NCI-H82 treated with DMSO at 0.1 percent for 48 hours (cell line): ENCODE results near the gene CLP1.
"Not testable (repeated sequence)": the region's sequence is repeated elsewhere in the genome, so short reads cannot be mapped to it uniquely, and the experiment has no call there.

Experiments used
- DNase-seq: peaks from one replicate; lab custom pipeline; 2025; ENCODE audit not compliant: unreplicated experiment; lab: John Stamatoyannopoulos, UW

Gene CLP1

DNA sequence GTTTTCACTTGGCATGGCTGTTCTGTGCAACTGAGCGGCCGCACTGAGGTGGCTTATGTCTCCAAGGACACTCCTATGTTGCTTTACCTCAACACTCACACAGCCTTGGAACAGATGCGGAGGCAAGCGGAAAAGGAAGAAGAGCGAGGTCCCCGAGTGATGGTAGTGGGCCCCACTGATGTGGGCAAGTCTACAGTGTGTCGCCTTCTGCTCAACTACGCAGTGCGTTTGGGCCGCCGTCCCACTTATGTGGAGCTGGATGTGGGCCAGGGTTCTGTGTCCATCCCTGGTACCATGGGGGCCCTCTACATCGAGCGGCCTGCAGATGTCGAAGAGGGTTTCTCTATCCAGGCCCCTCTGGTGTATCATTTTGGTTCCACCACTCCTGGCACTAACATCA lies 2.1 kb downstream of the CLP1 start:
- no peak for DNase-seq

DNA sequence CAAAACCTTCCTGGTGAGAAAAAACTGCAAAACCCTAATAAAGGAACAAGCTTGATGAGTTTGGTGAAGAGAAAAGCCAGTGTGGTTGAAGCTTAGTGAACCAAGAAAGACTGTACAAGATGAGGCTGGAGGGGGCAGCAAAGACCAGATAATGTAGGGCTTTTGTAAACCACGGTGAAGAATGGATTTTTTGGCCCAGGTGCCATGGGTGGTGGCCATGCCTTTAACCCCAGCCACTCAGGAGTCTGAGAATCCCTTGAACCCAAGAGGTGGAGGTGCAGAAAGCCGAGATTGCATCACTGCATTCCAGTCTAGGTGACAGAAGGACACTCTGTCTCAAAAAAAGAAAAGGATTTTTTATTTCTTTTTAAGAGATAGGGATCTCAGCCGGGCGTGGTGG lies 5.3 kb downstream of the CLP1 start:
- DNase-seq: no peak

DNA sequence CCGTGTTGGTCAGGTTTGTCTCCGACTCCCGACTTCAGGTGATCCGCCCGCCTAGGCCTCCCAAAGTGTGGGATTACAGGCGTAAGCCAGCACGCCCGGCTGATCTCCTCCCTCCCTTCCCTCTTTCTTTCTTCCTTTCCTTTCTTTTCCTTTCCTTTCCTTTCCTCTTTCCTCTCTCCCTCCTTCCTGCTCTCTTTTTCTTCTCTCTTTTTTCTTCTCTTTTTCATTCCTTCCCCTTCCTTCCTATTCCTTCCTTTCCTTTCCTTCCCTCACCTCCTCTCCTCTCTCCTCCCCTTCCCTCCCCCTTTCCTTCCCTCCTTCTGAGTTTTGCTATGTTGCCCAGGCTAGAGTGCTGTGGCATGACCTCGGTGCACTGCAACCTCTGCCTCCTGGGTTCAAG lies 6.4 kb downstream of the CLP1 start:
- DNase-seq: no peak

DNA sequence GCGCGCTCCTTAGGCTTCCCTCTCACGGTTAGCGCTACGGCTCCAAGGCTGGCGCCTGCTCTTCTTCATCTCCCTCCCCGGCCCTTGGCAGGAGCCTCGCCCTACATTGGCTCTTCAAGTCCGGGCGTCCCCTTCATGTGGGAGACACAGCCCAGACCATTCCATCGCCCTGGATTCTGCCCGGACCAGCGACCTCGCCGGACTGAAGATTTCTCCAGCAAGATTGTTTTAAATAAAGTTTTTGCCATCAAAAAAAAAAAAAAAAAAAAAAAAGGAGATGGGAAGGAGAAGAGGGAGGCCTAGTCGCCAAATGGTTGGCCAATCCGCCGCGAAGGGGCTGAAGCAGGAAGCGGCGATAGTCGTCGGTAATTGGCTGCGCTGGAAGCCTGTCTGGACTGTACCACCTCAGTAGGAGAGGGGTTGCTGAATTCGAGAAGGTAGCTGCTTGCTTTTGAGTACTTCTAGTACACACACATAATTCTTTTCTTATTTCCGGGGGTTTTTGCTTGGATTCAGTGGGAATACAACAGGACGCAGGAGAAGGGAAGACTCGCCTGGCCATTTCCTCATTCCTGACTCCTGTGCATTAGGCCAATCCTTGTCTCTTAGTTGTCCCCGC lies 9.7 kb downstream of the CLP1 start:
- peak; percentile 98 for DNase-seq

DNA sequence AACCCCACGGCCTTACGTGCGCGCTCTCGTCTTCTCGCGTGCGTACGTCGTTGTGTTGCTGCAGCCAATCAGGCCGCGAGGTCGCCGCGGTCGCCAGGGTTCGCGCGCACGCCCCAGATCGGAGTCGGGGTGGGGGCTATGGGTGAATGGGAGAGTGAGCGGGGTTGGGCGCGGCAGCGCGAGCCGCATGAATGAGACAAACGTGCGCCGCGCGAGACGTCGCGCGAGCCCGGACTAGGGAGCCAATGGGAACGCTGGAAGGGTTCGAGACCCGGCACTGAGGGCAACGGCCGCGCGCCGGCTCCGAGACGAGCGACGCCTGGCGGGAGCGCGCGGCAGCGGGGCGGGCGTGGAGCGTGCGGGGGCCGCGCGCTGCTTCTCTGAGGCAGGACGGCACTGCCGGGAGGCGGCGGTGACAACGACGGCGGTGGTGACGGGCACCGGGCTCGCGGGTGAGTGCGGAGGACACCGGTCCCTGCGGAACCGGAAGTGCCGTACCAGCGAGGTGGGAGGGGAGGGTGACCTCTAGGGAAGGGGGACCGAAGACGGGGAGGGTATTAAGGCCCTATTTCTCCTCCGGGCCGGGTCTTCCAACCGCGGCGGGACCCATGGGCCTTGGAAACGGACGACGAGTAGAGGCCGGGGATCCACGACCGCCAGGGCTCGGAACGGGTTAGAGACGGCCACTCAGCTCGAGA lies 10.3 kb downstream of the CLP1 start, which contains the start of gene ZDHHC5:
Gene ZDHHC5 (plus strand): TSS at position 379 of the 698 bp plus-strand sequence. CDS start 4,977 bp downstream, outside the sequence.
- DNase-seq: peak; percentile 98

DNA sequence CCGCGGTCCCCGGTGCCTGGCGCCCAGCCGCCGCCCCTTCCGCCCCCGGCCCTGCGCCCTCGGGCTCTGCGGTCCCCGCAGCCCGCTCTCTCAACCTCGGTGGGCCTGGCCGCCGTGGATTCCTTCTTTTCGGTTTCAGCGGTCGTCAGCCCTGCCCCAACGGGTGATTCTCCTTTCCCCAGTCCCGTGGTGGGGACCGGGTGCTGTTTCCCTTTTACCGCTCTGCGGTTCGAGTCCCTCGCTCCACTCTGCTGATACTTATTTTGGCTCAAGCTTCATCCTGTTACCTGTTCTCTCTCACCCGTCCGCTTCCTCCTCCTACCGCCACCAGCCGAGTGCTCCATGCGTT lies 10.8 kb downstream of the CLP1 start:
- no peak for DNase-seq

DNA sequence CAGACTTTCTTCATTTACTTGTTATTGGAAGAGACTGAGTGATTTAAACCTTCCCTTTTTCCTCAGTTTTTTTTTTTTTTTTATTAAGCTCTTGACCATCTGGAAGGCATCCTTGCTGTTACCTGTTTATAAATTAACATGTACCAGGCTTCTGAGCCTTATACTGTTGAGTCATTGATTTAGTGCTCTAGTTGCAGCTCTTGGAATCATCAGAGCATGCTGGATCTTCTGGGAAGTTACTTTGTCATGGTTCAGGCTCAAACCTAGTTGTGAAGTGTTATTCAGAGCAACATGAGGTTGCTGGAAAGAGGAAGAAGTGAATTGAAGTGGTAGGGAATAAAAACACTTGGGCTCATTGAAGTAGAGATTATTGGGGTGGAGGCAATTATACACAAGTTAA lies 16.7 kb downstream of the CLP1 start:
- no peak for DNase-seq

DNA sequence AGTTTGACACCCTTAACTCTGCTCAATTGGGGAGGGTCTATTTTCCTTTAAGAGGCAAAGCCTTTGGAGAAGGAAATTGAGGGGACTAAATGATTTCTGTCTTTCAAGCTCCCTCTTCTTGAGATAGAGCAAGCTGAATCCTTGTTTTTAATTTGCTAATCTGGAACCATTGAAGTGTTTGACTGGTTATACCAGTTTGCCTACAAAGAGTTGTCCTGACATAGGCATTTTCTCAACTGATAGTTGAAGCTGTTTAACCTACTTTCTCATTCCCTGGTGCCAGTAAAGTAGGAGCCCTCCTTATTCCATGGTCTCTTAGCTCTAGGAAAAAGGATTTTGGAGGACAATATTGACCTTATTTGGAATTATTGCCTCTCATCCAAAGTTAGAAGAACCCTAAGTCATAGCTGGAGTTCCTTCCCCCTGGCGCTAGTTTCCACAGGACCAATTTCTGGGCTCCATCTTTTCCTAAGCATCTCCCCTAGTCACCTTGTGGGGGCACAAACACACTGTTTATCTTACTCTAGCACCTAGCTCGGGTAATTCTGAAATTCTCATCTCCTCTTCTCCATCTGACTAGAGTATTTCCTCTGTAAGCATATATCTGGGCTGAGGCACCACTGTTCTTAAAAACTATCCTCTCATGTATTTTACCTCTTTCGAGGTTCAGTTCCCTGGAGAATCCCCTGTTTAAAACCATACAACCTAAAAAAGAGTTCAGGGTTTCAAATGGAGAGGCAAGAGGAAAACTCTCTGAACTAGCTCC lies 17.8 kb downstream of the CLP1 start:
- no peak for DNase-seq

DNA sequence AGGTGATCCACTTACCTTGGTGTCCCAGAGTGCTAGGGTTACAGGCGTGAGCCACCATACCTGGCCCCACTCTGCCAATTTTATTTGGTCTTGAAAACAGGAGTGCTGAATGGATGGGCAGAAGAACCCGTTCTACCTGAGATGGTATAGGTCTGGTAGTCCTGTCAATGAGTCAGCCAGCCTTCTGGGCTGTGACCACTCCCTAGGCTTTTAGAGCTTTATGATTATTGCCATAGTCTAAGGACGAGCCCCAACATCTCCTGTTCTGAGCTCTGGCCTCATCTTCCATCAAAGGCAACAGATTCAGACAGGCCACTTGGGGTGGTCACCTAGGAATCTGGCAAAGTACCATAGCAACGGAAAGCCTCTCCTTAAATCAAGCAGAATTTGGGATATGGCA lies 21.8 kb downstream of the CLP1 start:
- DNase-seq: no peak

DNA sequence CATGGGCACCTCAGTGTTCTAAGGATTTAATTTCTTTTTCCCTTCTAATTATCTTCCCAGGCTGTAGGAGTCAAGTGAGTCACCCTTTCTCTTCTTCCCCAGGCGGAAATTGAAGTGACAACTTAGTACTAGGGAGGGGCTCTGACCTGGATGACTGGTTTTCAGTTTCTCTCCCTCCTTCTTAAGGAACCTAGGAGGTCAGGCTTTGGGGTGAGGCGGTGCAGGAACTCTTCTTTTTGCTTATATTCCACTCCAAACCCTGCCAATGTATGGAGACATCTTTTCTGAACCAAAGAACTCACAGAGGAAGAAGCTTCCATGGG lies 23.0 kb downstream of the CLP1 start:
- DNase-seq: no peak

DNA sequence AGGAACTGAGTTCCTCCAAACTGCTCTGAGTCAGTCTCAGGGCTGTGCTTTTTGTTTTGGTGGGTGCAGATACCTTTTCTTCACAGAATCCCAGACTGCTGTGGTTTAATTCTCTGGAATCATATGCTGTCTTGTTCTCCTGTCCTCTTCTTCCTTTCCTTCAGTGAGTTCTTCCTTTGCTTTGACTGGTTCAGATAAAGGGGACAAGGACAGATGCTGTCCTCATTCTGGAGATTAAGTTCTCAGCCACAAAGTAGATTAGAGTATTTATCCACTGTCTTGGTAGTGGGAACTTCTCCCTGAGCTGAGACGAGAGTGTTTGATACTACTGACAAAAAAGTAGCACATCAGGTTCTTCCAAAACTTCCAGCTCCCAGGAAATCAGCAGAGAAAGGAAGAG lies 23.6 kb downstream of the CLP1 start:
- DNase-seq: peak; percentile 82

DNA sequence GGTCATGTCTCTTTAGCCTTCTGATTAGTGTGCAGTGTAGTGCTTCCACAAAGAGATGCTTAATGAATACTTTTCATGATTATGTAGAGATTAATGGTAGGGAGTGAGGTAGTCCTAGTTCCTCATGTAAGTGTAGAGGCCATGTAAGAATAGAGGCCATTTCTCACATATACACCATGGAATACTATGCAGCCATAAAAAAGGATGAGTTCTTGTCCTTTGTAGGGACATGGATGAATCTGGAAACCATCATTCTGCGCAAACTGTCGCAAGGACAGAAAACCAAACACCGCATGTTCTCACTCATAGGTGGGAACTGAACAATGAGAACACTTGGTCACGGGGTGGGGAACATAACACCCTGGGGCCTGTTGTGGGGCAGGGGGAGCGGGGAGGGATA lies 32.9 kb downstream of the CLP1 start:
- DNase-seq: not testable (repeated sequence)

DNA sequence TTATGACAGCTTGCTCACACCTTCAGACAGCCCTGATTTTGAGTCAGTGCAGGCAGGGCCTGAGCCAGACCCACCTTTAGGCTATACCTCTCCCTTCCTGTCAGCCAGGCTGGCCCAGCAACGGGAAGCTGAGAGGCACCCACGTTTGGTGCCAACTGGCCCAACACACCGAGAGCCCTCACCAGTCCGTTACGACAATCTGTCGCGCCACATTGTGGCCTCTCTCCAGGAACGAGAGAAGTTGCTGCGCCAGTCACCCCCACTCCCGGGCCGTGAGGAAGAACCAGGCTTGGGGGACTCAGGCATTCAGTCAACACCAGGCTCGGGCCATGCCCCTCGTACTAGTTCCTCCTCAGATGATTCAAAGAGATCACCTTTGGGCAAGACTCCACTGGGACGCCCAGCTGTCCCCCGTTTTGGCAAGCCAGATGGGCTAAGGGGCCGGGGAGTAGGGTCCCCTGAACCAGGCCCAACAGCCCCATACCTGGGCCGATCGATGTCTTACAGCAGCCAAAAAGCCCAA lies 41.3 kb downstream of the CLP1 start:
- no peak for DNase-seq

DNA sequence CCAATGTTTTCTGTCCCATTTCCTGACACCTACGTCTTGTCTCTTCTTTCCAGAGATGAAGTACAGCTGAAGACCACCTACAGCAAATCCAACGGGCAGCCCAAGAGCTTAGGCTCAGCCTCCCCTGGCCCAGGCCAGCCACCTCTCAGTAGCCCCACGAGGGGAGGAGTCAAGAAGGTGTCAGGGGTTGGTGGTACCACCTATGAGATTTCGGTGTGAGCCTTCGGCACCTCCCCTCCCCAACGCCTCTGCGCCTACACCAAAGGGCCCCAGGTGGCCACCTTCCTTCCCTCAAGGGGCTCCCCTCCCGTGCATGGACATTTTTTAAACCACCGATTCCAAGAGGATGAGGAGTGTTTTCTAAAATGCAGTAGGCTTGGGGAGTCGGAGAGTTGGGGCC lies 42.3 kb downstream of the CLP1 start:
- DNase-seq: no peak

DNA sequence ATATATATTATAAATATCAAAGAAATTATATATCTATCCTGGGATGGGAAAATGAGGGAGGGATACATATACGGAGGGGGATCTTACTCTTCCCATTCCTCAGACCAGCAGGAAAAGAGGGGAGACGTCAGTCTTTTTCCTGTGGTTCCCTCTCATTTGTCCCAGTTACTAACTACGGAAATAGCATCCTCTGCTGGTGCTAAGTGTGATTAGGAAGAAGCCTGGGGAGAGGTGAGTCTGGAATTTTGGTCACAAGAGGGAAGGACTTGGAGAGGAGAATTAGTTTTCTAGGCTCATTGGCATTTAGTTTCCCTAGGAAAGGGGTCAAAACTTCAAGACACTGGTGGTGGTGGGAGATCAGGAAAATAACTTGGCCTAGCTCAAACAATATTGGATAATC lies 42.9 kb downstream of the CLP1 start:
- no peak for DNase-seq

DNA sequence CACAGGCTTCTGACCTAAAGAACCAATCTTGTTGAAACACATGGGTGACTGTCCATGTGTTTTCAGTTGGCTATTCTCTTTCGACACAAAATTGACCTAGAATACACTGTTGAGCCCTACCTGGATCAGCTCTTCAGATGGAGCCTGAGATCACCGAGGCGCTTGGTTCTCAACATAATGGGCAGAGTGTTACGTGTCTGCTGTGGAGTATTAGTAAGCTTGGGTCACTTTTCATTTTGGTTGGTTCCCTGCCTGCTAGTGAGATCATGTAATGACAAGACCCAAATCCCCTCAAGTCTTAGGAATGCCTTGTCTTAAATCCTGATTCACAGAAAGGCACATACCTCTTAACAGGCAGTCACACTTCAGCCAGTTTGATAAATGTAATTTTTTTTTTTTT lies 45.8 kb downstream of the CLP1 start:
- DNase-seq: no peak

DNA sequence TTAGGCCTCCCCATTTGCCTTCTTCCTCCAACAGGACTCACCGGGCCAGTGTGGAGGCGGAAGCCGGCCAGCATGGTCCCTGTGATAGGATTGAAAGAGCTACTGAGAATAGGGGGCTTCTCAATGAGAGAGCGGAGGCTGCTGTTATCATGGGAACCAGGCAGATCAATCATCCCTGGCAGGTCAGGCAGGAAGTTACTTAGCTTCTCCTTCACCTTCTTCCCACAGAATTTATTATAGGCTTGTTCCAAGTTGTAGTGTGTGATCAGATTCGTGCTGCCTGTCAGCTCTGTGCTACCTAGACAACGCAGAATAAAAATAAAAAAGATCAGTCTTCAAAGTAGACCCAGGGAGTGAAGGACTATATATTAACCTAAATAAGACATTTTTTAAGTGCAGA lies 47.4 kb downstream of the CLP1 start:
- DNase-seq: no peak

DNA sequence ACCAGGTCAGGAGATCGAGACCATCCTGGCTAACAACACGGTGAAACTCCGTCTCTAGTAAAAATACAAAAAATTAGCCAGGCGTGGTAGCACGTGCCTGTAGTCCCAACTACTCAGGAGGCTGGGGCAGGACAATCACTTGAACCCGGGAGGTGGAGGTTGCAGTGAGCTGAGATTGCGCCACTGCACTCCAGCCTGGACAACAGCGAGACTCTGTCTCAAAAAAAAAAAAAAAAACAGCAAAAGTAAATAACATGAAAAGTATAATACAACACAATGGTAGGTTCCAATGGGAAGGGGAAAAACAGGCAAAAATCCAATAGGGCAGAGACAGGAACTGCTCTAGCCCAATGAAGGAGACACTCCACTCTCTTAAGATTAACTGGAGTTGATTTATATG lies 47.9 kb downstream of the CLP1 start:
- DNase-seq: not testable (repeated sequence)

DNA sequence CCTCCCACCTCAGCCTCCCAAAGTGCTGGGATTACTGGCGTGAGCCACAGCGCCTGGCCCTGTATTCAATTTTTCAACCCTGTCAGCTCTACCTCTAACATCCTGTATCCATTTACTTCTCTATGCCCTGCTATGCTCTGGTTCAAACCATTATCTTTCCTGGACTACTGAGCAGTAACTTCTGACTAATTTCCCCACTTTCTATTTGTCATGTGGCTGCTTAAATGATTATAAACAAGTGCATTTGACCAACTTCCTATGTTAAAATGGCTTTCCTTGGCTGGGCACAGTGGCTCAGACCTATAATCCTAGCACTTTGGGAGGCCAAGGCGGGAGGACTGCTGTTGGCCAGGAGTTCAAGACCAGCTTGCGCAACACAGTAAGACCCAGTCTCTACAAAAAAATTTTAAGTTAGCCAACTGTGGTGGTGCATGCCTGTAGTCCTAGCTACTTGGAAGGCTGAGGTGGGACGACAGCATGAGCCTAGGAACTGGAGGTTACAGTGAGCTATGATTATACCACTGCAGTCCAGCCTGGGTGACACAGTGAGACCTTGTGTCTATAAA lies 52.3 kb downstream of the CLP1 start:
- no peak for DNase-seq
